Measurements from ENCODE around the gene BHLHE40.

The BHLHE40 gene

GRCh38 chr3:4940985-4941384 lies 38.3 kb upstream of the BHLHE40 start:
- TF ChIP-seq CREB1 (IDR thresholded peaks at IDR 0.05; ENCODE audit: low read depth) (no peak), EGR1 (IDR thresholded peaks at IDR 0.05) (no peak), FOXM1 (IDR thresholded peaks at IDR 0.05; ENCODE audit: borderline replicate concordance, low read depth) (no peak), NFIC (IDR thresholded peaks at IDR 0.05) (no peak), RAD21 (IDR thresholded peaks at IDR 0.05; ENCODE audit: low read depth) (no peak)

GRCh38 chr3:4943549-4943948 lies 35.7 kb upstream of the BHLHE40 start:
- TF ChIP-seq ZBTB7A (IDR thresholded peaks at IDR 0.05; ENCODE audit: low read depth) = no peak
- no peak for TF ChIP-seq TCF12 (IDR thresholded peaks at IDR 0.05; ENCODE audit: low read depth)
- TF ChIP-seq NFIC (IDR thresholded peaks at IDR 0.05) = no peak
- TF ChIP-seq TEAD4 (IDR thresholded peaks at IDR 0.05) = 0 out of 2 replicates have a peak, but pooled peaks have one; percentile 23

- TF ChIP-seq REST (IDR thresholded peaks at IDR 0.05; ENCODE audit: low read depth) (no peak), CEBPB (IDR thresholded peaks at IDR 0.05) (no peak), TAF1 (IDR thresholded peaks at IDR 0.05; ENCODE audit: low read depth) (no peak), FOXM1 (IDR thresholded peaks at IDR 0.05; ENCODE audit: borderline replicate concordance, low read depth) (no peak), CREB1 (IDR thresholded peaks at IDR 0.05; ENCODE audit: low read depth) (no peak), TCF12 (IDR thresholded peaks at IDR 0.05; ENCODE audit: low read depth) (no peak), RAD21 (IDR thresholded peaks at IDR 0.05; ENCODE audit: low read depth) (no peak), TEAD4 (IDR thresholded peaks at IDR 0.05) (no peak), YY1 (IDR thresholded peaks at IDR 0.05; ENCODE audit: low read depth) (no peak), MAX (IDR thresholded peaks at IDR 0.05) (no peak), USF1 (IDR thresholded peaks at IDR 0.05) (no peak), EP300 (IDR thresholded peaks at IDR 0.05; ENCODE audit: borderline replicate concordance) (no peak), ZBTB7A (IDR thresholded peaks at IDR 0.05; ENCODE audit: low read depth) (no peak)
These were observed 33.9 kb upstream of the BHLHE40 start for GRCh38 chr3:4945324-4945723.

GRCh38 chr3:4947028-4947427 lies 32.2 kb upstream of the BHLHE40 start:
- no peak for TF ChIP-seq MAX (IDR thresholded peaks at IDR 0.05)

- TF ChIP-seq TCF12 (IDR thresholded peaks at IDR 0.05; ENCODE audit: low read depth) (no peak), REST (IDR thresholded peaks at IDR 0.05; ENCODE audit: low read depth) (no peak), EGR1 (IDR thresholded peaks at IDR 0.05) (no peak), RAD21 (IDR thresholded peaks at IDR 0.05; ENCODE audit: low read depth) (no peak), TEAD4 (IDR thresholded peaks at IDR 0.05) (no peak), ZBTB7A (IDR thresholded peaks at IDR 0.05; ENCODE audit: low read depth) (no peak), MAX (IDR thresholded peaks at IDR 0.05) (no peak), CREB1 (IDR thresholded peaks at IDR 0.05; ENCODE audit: low read depth) (no peak), TAF1 (IDR thresholded peaks at IDR 0.05; ENCODE audit: low read depth) (no peak), USF1 (IDR thresholded peaks at IDR 0.05) (no peak), YY1 (IDR thresholded peaks at IDR 0.05; ENCODE audit: low read depth) (no peak), NFIC (IDR thresholded peaks at IDR 0.05) (no peak), CEBPB (IDR thresholded peaks at IDR 0.05) (no peak), EP300 (IDR thresholded peaks at IDR 0.05; ENCODE audit: borderline replicate concordance) (no peak), FOXM1 (IDR thresholded peaks at IDR 0.05; ENCODE audit: borderline replicate concordance, low read depth) (no peak)
These were observed 30.8 kb upstream of the BHLHE40 start for GRCh38 chr3:4948395-4948794.

GRCh38 chr3:4949004-4949403 lies 30.2 kb upstream of the BHLHE40 start:
- 0 out of 2 replicates have a peak, but pooled peaks have one; percentile 42 for TF ChIP-seq CEBPB (IDR thresholded peaks at IDR 0.05)
- no peak for TF ChIP-seq TAF1 (IDR thresholded peaks at IDR 0.05; ENCODE audit: low read depth)
- no peak for TF ChIP-seq YY1 (IDR thresholded peaks at IDR 0.05; ENCODE audit: low read depth)

GRCh38 chr3:4949659-4950058 lies 29.6 kb upstream of the BHLHE40 start:
- TF ChIP-seq TCF12 (IDR thresholded peaks at IDR 0.05; ENCODE audit: low read depth) (no peak), REST (IDR thresholded peaks at IDR 0.05; ENCODE audit: low read depth) (no peak), MAX (IDR thresholded peaks at IDR 0.05) (no peak), CREB1 (IDR thresholded peaks at IDR 0.05; ENCODE audit: low read depth) (no peak), EP300 (IDR thresholded peaks at IDR 0.05; ENCODE audit: borderline replicate concordance) (no peak), TEAD4 (IDR thresholded peaks at IDR 0.05) (no peak), EGR1 (IDR thresholded peaks at IDR 0.05) (no peak), RAD21 (IDR thresholded peaks at IDR 0.05; ENCODE audit: low read depth) (no peak), USF1 (IDR thresholded peaks at IDR 0.05) (no peak), TAF1 (IDR thresholded peaks at IDR 0.05; ENCODE audit: low read depth) (no peak), NFIC (IDR thresholded peaks at IDR 0.05) (no peak), FOXM1 (IDR thresholded peaks at IDR 0.05; ENCODE audit: borderline replicate concordance, low read depth) (no peak), CEBPB (IDR thresholded peaks at IDR 0.05) (no peak), YY1 (IDR thresholded peaks at IDR 0.05; ENCODE audit: low read depth) (no peak), ZBTB7A (IDR thresholded peaks at IDR 0.05; ENCODE audit: low read depth) (no peak)

Data from Ishikawa (cell line).